Prostate gland (tissue), 2 donors: Measurements from ENCODE around the gene MPP1. TPM values are rescaled to one million over a fixed set of nuclear protein-coding genes. Genes with fewer than 3 reads are reported as not detected.

Experiments
- DNase-seq: peaks from one replicate; pipeline ENCODE4 v3.0.0-alpha.2; 2019; ENCODE audit warnings: low spot score
- H3K27ac ChIP-seq, 2 donors: fragments of 200-600 bp; sonication (generic); 2 replicates each; pipeline ENCODE4 v1.5.1; 2017 to 2019
- H3K27me3 ChIP-seq: fragments of 200-600 bp; sonication (generic); replicated peaks from 2 replicates; pipeline ENCODE4 v1.5.1; 2019; ENCODE audit not compliant: insufficient read depth
- H3K36me3 ChIP-seq, 2 donors: fragments of 200-600 bp; sonication (generic); 1 replicate in 1 of 2; 2 replicates in 1 of 2; pipeline versions ENCODE4 v1.5.1 to v1.8.1; 2017 to 2019
- H3K4me1 ChIP-seq: fragments of 200-600 bp; sonication (generic); replicated peaks from 2 replicates; pipeline ENCODE4 v1.5.1; 2019
- H3K4me3 ChIP-seq, 2 donors: fragments of 200-600 bp; sonication (generic); 2 replicates each; pipeline ENCODE4 v1.5.1; 2017 to 2019
- H3K9me3 ChIP-seq: fragments of 200-600 bp; sonication (generic); 2 replicates; pipeline ENCODE4 v1.5.1; 2017
- CTCF ChIP-seq, 4 experiments: fragments of 200-600 bp in 2 of 4; fragments of 450-650 bp in 2 of 4; sonication (generic) in 2 of 4; IDR thresholded peaks; 1 replicate in 3 of 4; 2 replicates in 1 of 4; pipeline ENCODE4 v1.5.1; 2016 to 2019; ENCODE audit warnings: antibody characterized with exemption in 4 of 4, mild to moderate bottlenecking in 2 of 4, moderate library complexity in 2 of 4
- POLR2A ChIP-seq: fragments of 450-650 bp; IDR thresholded peaks from one replicate; pipeline ENCODE4 v1.6.1; 2016; ENCODE audit warnings: antibody characterized with exemption, mild to moderate bottlenecking
- POLR2AphosphoS5 ChIP-seq: sonication (generic); formaldehyde crosslinking; IDR thresholded peaks from one replicate; pipeline ENCODE4 v1.6.1; 2017; ENCODE audit warnings: antibody characterized with exemption
- WGBS: methylation state at CpG from one replicate; pipeline ENCODE4 v1.1.5; 2018; 5-methylcytosine and 5-hydroxymethylcytosine counted together
- intact Hi-C: fragments of 100-400 bp; cut with DNase I; formaldehyde crosslinking; loops from one replicate; pipeline ENCODE4 v1.14.2; 2022
- total RNA-seq, 2 donors: library from RNA; depleted of rRNA; stranded (reverse); fragments of >200 nt; gene quantifications; one replicate each; pipeline ENCODE4 v1.1.0, GENCODE V29; 2016

MPP1 gene
- total RNA-seq, 2 donors from 2014 or later, result 38.2 to 43.6 TPM

DNA sequence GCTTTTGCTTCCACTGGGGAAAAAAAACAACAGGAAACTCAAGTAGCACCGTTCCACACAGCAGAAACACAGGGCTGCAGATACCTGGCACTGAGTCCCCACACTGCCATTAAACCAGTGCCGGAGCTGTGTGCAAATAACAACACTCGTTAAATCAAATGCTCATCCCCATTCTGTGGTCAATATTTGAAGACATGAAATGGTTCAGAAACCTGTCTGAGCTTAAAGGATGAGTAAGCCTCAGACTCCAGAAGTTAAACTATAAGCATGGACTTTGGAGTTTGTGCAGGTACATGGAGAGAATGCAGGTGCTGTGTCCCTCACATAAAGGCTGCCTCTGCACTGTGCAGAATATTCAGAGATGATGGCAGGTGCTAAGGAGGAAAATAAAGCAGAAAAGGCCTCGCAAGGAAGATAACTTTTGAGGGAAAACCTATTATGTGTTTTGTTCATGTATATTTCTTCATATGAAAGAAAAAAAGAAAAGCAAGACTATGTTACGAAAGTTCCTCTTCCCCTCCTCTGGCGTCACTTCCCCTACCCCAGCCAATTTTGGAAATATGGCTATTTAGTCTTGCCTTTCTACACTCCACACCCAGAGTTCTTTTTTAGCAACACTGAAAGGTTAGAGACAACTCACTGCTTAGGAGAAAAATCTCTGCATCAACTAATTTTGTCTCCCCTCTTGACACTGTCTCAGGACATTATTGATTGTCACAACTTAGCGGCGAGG, 4.6 kb downstream of the MPP1 start:
- Histone ChIP-seq H3K27ac (no peak overlapping the region), H3K4me1 (peaks cover 4% of the 10 kb centered on the region), H3K9me3 (no peaks in the 10 kb centered on the region), H3K36me3 (no peaks in the 10 kb centered on the region), H3K4me3 (no peak overlapping the region), H3K27me3 (no peaks in the 10 kb centered on the region)
- intact Hi-C loops, result no loop called here
- DNase-seq, result peak; percentile 10
- WGBS, result 70% methylated on average over 8 of the region's 8 CpGs
- TF ChIP-seq CTCF (IDR thresholded peaks at IDR 0.05), result no peak
- peak; percentile 18 for TF ChIP-seq POLR2AphosphoS5
- no peak for TF ChIP-seq POLR2A

DNA sequence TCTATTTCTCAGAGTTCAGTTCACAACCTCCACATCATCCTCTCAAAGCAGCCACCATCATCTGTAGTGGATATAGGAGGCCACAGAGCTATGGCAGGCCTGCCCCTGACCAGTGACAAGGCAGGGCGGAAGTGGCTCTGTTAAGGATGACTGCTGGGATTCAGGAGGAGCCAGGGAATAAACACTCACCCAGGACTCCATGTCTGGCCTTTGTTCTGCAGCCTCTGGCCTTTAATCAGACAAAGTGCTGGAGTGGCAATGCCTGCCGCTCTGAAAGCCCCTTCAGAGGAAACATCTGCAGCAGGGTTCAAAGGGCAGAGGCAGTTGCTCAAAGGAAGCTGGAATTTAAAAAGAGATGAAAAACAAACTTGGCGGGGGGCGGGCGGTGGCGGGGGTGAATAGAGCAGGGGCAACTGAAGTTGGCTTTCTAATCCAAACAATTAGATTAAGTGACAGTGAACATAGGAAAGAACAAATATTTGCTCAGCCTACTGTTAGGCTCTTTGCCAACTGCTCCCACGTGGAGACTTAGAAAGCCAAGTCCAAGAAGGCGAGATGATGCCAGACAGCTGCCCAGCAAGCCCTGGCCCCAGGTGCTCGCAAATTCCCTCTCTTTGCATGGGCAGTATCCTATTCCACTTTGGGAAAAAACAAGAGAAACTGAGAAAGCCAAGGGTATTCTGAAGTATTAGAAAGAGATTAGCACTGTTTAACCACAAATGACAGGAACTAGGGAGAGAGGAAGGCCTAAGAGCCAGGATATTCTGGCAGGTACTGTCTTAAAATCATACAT, 5.5 kb downstream of the MPP1 start:
- WGBS, result 29% methylated on average over 8 of the region's 9 CpGs
- no peaks in the 10 kb centered on the region for H3K36me3 ChIP-seq
- H3K4me1 ChIP-seq, result peaks cover 4% of the 10 kb centered on the region
- no peaks in the 10 kb centered on the region for H3K9me3 ChIP-seq
- TF ChIP-seq POLR2AphosphoS5 (no peak), POLR2A (no peak), CTCF (IDR thresholded peaks at IDR 0.05) (no peak)
- H3K27ac ChIP-seq, result no peak overlapping the region
- H3K27me3 ChIP-seq, result no peaks in the 10 kb centered on the region
- DNase-seq, result peak; percentile 37
- H3K4me3 ChIP-seq, result no peak overlapping the region
- intact Hi-C loops, result no loop called here

GRCh38 chrX:154797006-154797405, 8.3 kb downstream of the MPP1 start:
- Histone ChIP-seq H3K9me3 (no peaks in the 10 kb centered on the region), H3K36me3 (no peaks in the 10 kb centered on the region), H3K27ac (no peak overlapping the region), H3K4me3 (no peak overlapping the region), H3K27me3 (no peaks in the 10 kb centered on the region), H3K4me1 (peaks cover 4% of the 10 kb centered on the region)
- intact Hi-C loops, result no loop called here
- no peak for DNase-seq
- no peak for TF ChIP-seq CTCF (IDR thresholded peaks at IDR 0.05)
- TF ChIP-seq POLR2A, result no peak
- WGBS, result 66% methylated on average over 6 of the region's 6 CpGs

- no peaks in the 10 kb centered on the region for H3K9me3 ChIP-seq
- 96% methylated on average over 2 of the region's 2 CpGs for WGBS
- H3K27me3 ChIP-seq, result no peaks in the 10 kb centered on the region
- intact Hi-C loops, result no loop called here
- H3K36me3 ChIP-seq, result no peaks in the 10 kb centered on the region
- peaks cover 4% of the 10 kb centered on the region for H3K4me1 ChIP-seq
- H3K4me3 ChIP-seq, result no peak overlapping the region
- TF ChIP-seq POLR2AphosphoS5 (no peak), POLR2A (no peak), CTCF (IDR thresholded peaks at IDR 0.05) (no peak)
- DNase-seq, result no peak
- H3K27ac ChIP-seq, result no peak overlapping the region
Observed at GRCh38 chrX:154795016-154795415, 10.3 kb downstream of the MPP1 start.
